SK-N-SH treated with all-trans-retinoic acid at 6 μM for 48 hours (cell line): Measurements from ENCODE around the gene ATRN.

ENCODE experiments used
- ARNTL ChIP-seq: fragments of 450-650 bp; formaldehyde crosslinking; IDR thresholded peaks from 2 replicates; pipeline ENCODE4 v1.5.0; 2020; ENCODE audit warnings: low read depth, mild to moderate bottlenecking, moderate library complexity, borderline replicate concordance
- BACH2 ChIP-seq: fragments of 250-450 bp; sonication (Bioruptor Pico); IDR thresholded peaks from 2 replicates; pipeline ENCODE4 v1.9.0; 2021; ENCODE audit warnings: mild to moderate bottlenecking, borderline replicate concordance
- CSDC2 ChIP-seq: fragments of 250-450 bp; sonication (Bioruptor Pico); IDR thresholded peaks from 2 replicates; pipeline ENCODE4 v1.5.0; 2020; ENCODE audit warnings: mild to moderate bottlenecking, moderate library complexity
- ESRRG ChIP-seq: fragments of 250-450 bp; sonication (Bioruptor Pico); IDR thresholded peaks from 2 replicates; pipeline ENCODE4 v1.6.1; 2021; ENCODE audit warnings: mild to moderate bottlenecking
- GLIS3 ChIP-seq: fragments of 250-450 bp; sonication (Bioruptor Pico); IDR thresholded peaks from 2 replicates; pipeline ENCODE4 v1.5.0; 2020; ENCODE audit warnings: mild to moderate bottlenecking, moderate library complexity
- OSR1 ChIP-seq: fragments of 250-450 bp; sonication (Bioruptor Pico); IDR thresholded peaks from 2 replicates; pipeline ENCODE4 v1.8.0; 2022; ENCODE audit warnings: moderate library complexity, mild to moderate bottlenecking, inconsistent platforms
- PPARA ChIP-seq: fragments of 250-450 bp; sonication (Bioruptor Pico); IDR thresholded peaks from 2 replicates; pipeline ENCODE4 v1.5.0; 2020; ENCODE audit warnings: mild to moderate bottlenecking, borderline replicate concordance
- ZC3H10 ChIP-seq: fragments of 250-450 bp; sonication (Bioruptor Pico); IDR thresholded peaks from 2 replicates; pipeline ENCODE4 v1.5.1; 2021; ENCODE audit warnings: mild to moderate bottlenecking, moderate library complexity
- TF ChIP-seq, protein P1 (sequence below): fragments of 250-450 bp; sonication (Bioruptor Pico); IDR thresholded peaks from 2 replicates; pipeline ENCODE4 v1.5.1; 2020; ENCODE audit warnings: low read depth, mild to moderate bottlenecking, moderate library complexity
- TF ChIP-seq, protein P2 (sequence below): fragments of 250-450 bp; sonication (Bioruptor Pico); IDR thresholded peaks from 2 replicates; pipeline ENCODE4 v1.8.0; 2020; ENCODE audit warnings: mild to moderate bottlenecking, moderate library complexity, borderline replicate concordance

DNA sequence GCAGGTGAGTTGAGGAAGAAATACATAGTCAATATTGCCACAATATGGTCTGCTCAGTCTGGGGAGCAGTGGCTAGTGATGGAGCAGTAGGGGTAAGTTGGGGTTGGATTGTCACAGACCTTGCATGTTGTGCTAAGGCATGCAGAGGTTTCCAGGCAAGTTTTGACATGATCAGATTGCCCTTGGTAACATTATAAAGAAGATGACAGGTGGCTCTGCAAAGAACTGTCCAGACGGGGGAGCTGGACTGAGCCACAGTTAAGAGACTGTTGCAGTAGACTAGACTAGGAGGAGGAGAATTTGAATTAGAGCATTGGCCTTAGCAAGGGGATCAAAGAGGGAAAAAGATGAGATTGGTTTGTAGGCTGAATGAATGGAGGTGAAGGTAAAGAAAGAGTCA is 23.4 kb downstream of the ATRN start:
- TF ChIP-seq, protein P1, sequence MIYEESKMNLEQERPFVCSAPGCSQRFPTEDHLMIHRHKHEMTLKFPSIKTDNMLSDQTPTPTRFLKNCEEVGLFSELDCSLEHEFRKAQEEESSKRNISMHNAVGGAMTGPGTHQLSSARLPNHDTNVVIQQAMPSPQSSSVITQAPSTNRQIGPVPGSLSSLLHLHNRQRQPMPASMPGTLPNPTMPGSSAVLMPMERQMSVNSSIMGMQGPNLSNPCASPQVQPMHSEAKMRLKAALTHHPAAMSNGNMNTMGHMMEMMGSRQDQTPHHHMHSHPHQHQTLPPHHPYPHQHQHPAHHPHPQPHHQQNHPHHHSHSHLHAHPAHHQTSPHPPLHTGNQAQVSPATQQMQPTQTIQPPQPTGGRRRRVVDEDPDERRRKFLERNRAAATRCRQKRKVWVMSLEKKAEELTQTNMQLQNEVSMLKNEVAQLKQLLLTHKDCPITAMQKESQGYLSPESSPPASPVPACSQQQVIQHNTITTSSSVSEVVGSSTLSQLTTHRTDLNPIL (CRISPR knock-in tag) = no peak
- TF ChIP-seq ZC3H10 (CRISPR knock-in tag) (no peak), BACH2 (no peak), ESRRG (CRISPR knock-in tag) (no peak), GLIS3 (no peak), CSDC2 (CRISPR knock-in tag) (no peak), ARNTL (CRISPR knock-in tag) (no peak), OSR1 (CRISPR knock-in tag) (no peak), PPARA (CRISPR knock-in tag) (no peak)
- TF ChIP-seq, protein P2, sequence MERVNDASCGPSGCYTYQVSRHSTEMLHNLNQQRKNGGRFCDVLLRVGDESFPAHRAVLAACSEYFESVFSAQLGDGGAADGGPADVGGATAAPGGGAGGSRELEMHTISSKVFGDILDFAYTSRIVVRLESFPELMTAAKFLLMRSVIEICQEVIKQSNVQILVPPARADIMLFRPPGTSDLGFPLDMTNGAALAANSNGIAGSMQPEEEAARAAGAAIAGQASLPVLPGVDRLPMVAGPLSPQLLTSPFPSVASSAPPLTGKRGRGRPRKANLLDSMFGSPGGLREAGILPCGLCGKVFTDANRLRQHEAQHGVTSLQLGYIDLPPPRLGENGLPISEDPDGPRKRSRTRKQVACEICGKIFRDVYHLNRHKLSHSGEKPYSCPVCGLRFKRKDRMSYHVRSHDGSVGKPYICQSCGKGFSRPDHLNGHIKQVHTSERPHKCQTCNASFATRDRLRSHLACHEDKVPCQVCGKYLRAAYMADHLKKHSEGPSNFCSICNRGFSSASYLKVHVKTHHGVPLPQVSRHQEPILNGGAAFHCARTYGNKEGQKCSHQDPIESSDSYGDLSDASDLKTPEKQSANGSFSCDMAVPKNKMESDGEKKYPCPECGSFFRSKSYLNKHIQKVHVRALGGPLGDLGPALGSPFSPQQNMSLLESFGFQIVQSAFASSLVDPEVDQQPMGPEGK (CRISPR knock-in tag) = no peak
